HG02571 (cell line): Measurements from ENCODE around the gene CSNK1D.
"Not testable (repeated sequence)": the region's sequence is repeated elsewhere in the genome, so short reads cannot be mapped to it uniquely, and the experiment has no call there.

Experiments used
- ATAC-seq: cut with Tn5 transposase; IDR thresholded peaks from one replicate; pipeline ENCODE4 v1.9.1; 2021; ENCODE audit warnings: mild to moderate bottlenecking, moderate library complexity; ENCODE audit not compliant: unreplicated experiment

The CSNK1D gene

DNA sequence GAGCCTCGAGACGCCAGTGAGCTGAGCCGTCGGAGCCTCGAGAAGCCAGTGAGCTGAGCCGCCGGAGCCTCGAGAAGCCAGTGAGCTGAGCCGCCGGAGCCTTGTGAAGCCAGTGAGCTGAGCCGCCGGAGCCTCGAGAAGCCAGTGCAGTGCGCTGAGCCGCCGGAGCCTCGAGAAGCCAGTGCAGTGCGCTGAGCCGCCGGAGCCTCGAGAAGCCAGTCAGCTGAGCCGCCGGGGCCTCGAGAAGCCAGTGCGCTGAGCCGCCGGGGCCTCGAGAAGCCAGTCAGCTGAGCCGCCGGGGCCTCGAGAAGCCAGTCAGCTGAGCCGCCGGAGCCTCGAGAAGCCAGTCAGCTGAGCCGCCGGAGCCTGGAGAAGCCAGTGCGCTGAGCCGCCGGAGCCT, 19.4 kb downstream of the CSNK1D start:
- not testable (repeated sequence) for ATAC-seq

DNA sequence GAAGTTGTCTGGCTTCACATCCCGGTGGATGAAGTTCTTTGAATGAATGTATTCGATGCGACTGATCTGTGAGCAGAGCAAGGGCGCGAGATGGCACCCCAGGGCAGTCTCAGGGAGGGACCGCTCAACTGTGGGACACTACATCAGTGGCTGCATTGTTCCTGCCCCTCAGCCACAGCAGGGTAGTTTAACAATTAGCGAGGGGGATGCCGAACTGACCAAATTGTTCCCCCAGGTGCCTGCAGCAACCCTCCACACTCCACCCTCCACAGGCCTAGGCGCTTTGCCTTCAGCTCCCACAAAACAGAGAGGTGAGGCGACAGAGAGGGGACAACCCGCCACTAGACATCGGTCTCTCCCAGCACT, 20.3 kb downstream of the CSNK1D start:
- no peak for ATAC-seq

DNA sequence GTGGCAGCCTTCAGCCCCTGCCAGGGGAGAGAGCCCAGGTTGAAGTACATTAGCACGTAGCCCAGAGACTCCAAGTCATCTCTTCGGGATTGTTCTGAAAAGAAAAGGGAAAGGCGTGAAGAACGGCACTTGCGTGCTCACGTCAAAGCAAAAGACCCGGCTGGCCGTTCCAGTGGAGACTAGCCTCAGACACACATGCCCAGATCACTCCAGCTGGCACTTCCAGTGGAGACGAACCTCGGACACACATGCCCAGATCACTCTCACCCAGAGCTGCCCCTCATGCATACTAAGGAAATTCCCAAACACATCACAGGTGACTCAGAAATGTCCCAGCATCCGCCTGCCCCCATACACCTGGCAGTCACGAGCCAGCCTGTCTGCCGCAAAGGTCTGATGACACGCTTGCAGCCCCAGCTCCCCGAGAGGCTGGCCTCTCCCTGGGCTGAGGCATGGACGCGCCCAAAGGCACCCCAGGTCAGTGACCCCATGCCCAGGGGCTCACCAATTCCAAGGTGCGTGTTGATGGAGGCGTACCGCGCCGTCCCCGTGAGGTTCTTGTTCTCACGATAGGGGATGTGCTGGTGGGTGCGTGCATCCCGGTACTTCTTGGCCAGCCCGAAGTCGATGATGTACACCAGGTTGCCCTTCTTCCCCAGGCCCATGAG, 20.9 kb downstream of the CSNK1D start:
- ATAC-seq, result no peak

GRCh38 chr17:82250868-82251500, 22.5 kb downstream of the CSNK1D start:
- no peak for ATAC-seq

DNA sequence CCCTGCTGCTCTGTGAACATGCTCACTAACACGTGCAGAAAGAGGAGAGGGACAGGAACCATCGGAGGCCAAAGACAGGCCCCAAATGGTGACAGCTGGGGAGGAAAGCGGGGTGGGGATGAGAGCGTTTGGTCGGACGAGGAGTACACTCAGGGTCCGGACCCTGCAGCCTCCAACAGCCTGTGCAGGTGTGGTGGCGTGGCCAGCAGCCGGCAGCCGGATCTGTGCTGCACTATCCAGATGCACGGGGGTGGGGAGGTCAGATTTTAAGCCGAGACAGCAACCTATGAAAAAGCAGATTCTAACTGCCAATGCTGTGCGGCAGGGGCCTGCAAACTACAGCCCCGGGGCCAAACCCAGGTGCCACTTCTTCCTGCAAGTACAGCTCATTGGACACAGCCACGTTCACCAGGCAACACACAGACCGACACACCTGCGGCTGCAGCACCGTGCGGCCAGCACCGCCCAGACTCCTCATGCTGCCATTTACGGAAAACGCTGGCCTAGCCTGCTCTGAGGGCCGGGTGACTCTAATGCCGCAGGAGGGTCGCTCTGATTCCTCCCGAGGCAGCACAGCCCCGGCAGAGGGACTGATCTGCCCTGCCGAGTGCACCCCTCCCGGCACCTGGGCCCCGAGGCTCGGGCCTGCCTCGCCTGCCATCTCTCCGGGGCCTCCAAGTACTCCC, 23.5 kb downstream of the CSNK1D start:
- no peak for ATAC-seq

- ATAC-seq, result no peak
Measured at GRCh38 chr17:82248815-82249674, 24.5 kb downstream of the CSNK1D start.

- no peak for ATAC-seq
Measured at GRCh38 chr17:82247856-82248671, 25.4 kb downstream of the CSNK1D start.

DNA sequence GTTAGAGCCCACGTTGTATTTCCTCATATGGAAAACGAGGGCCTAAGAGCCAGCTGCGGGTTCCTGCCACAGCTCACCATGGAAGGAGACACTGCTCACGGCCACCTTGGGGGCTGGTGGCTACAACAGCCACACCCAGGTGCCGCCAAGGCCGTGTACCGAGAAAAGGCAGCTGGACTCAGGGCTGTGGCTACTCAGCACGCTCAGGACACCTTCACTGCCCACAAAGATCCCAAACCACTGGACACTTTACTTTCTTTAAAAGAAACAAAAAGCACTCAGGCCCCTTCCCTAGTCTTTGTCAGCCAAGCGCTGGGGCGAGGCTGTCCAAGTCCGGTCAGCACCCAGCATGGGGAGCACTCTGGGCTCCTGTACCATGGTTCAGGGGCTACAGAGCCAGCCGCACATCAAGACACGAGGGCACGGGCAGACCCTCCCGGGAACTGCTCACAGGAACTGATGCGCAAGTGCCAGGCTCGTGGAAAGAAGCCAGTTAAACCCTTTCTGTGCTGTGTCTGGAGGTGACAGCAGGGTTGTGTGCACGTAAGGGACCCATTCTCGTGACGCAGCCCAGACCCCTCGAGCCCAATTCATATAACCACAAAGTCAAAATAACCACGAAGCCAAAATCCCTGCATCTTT, 26.2 kb downstream of the CSNK1D start:
- ATAC-seq, result no peak

DNA sequence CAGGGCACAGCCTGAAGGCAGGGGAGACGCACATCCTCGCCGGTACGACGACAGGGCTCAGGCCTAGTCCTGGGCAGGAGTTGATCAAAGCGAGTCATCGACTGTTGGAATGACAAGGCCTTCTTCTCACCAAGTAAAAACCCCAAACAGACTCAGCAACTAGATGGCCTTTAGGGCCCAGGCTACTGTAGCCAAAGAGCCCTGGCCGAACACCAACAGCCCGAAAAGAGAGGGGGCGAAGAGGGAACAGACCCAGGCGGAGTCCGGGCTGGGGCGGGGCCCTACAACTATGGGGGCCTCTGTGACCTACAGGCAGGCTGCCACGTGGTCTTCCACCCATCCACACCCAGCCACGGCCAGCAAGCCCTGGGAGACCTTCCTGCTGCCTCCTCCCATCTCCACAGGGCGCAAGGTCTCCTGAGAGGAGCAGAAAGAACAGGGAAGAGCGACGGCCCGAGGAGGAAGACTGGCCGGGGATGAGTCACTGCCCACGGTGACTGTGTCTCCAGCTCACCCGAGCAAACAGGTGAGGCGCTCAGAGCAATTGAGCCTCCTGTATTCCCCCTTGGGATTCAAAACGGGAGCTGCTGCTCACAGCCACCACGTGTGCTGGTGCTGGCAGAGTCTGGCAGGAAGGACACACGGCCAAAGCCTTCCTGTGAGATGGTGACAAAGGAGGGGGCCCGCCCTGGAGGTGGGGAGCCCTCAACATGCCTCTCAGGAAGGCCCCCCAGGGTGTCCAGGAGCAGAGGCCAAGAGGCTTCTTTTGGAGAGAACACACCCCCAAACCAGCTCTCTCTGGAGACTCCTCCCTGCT, 26.9 kb downstream of the CSNK1D start:
- no peak for ATAC-seq

DNA sequence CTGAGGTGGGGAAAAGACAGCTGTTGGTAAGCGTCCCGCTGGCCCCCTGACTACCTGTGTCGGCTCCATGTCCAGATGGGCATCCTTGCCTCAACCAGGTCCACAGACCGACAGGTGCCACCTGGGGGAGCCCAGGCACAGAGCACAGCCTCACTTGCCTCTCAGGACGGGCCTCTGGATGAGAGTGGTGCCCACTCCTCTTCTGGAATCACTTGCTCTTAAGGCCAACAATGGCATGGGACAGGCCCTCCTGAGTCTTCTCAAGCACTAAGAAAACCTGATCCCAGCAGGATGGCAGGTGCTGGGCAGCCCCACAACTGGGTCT, 27.5 kb downstream of the CSNK1D start:
- no peak for ATAC-seq

- ATAC-seq, result no peak
Measured at GRCh38 chr17:82245134-82246039, 28.1 kb downstream of the CSNK1D start.

GRCh38 chr17:82244413-82245133, 28.9 kb downstream of the CSNK1D start:
- no peak for ATAC-seq

GRCh38 chr17:82243648-82244412, 29.7 kb downstream of the CSNK1D start:
- ATAC-seq, result no peak

DNA sequence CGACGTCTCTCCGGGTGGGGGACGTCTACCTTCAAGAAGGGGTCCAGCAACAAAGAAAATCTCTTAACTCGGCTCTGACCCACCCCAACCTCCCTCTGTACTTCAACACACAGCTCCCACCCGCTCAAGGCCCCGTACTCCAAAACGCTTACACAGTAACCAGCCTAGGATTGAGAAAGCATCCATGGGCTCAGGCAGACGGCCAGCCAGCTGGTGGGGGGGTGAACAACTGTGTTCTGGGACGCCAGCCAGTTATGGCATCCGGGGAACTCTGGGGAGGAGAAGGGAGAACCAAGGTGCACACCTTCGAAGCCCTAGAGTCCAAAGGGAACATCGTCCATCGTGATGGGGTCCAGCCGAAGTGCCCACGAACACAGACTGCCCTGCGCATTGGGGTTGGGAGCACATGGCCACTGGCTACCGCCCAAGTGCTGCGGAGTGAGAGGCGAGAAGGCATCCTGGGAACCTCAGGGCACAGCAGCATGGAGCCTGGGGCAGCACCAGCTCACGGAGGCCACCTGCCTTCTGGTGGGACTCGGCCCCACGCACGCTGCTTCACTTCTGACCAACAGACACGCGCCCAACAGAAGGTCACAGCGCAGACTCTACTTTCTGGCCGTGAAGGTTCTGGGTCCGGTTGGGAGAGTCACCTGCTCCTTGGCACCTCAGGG, 30.4 kb downstream of the CSNK1D start:
- no peak for ATAC-seq

- ATAC-seq, result no peak
Measured at GRCh38 chr17:82242698-82242976, 30.9 kb downstream of the CSNK1D start.

DNA sequence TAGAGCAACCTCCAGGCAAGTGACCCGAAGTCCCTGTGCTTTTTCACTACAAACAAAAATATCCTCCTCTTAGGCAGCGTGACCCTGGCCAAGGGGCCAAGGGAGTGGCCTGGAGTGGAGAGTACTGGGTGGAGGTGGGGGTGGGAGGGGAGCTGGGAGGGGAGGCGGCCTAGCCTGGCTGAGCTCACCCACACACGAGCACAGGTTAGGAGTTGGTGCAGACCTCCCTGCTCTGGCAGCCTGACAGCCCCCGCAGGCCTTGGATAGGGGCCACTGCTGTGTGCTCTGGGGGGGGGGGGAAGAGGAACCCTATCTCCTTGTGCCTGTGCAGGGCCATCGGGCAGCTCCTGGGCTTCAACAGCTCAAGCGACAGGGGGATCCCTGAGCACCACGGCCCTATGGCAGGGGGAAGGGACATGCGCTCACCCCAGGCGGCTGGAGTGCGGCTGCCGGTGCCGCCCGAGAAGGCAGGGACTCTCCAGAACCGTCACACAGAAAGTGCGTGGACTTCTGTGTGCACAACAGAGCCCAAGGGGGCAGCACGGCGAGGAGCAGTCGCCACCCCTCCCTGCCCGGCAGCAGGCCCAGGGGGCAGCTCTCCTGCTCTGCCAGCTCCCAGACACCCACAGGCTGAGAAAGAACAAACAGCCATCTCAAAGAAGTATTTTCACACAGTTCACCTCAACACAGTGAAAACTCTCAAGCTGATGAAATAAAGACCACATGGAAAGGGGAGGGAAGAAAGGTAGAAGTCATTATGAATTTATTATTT, 31.4 kb downstream of the CSNK1D start:
- no peak for ATAC-seq
